GM23338 (cell line): ENCODE data around the gene F13A1. TPM values are rescaled to one million over a fixed set of nuclear protein-coding genes. Genes with fewer than 3 reads are reported as not detected.

Experiments
- ATAC-seq: fragments of 200-7000 bp; cut with Tn5 transposase; 3 replicates; pipeline ENCODE4 v1.9.1; 2020
- DNase-seq: peaks from one replicate; pipeline ENCODE4 v3.0.0-alpha.2; 2015; ENCODE audit warnings: low spot score
- H2AFZ ChIP-seq: fragments of 200-600 bp; sonication (generic); 2 replicates; pipeline ENCODE4 v1.8.0; 2016; ENCODE audit warnings: antibody characterized with exemption, mild to moderate bottlenecking, moderate library complexity
- H3F3A ChIP-seq: fragments of 200-600 bp; sonication (generic); replicated peaks from 2 replicates; pipeline ENCODE4 v1.8.0; 2017; ENCODE audit warnings: antibody characterized with exemption, mixed run types, low read depth
- H3K27ac ChIP-seq: fragments of 200-600 bp; sonication (generic); 2 replicates; pipeline ENCODE4 v1.6.1; 2016; ENCODE audit warnings: low read depth
- H3K27me3 ChIP-seq: fragments of 200-600 bp; sonication (generic); 2 replicates; pipeline ENCODE4 v1.8.0; 2016; ENCODE audit warnings: mild to moderate bottlenecking, mixed run types, moderate library complexity; ENCODE audit not compliant: insufficient read depth
- H3K36me3 ChIP-seq: fragments of 200-600 bp; sonication (generic); 2 replicates; pipeline ENCODE4 v1.8.0; 2016; ENCODE audit warnings: mild to moderate bottlenecking; ENCODE audit not compliant: insufficient read depth
- H3K4me1 ChIP-seq: fragments of 200-600 bp; sonication (generic); 2 replicates; pipeline ENCODE4 v1.8.0; 2016; ENCODE audit warnings: mild to moderate bottlenecking, moderate library complexity; ENCODE audit not compliant: insufficient read depth
- H3K4me2 ChIP-seq: fragments of 200-600 bp; sonication (generic); 2 replicates; pipeline ENCODE4 v1.7.1; 2017; ENCODE audit warnings: mixed run types
- H3K4me3 ChIP-seq: fragments of 200-600 bp; sonication (generic); 2 replicates; pipeline ENCODE4 v1.6.1; 2016; ENCODE audit warnings: mixed run types
- H3K79me2 ChIP-seq: fragments of 200-600 bp; sonication (generic); replicated peaks from 2 replicates; pipeline ENCODE4 v1.8.0; 2017; ENCODE audit warnings: mild to moderate bottlenecking; ENCODE audit not compliant: insufficient read depth
- H3K9me2 ChIP-seq: fragments of 200-600 bp; sonication (generic); 2 replicates; pipeline ENCODE4 v1.8.0; 2017; ENCODE audit not compliant: insufficient read depth
- H4K20me1 ChIP-seq: fragments of 200-600 bp; sonication (generic); replicated peaks from 2 replicates; pipeline ENCODE4 v1.8.0; 2017; ENCODE audit warnings: mild to moderate bottlenecking; ENCODE audit not compliant: insufficient read depth
- H3K27ac Mint-ChIP-seq: 2 replicates; pipeline ENCODE4 v1.8.0; 2020; ENCODE audit warnings: inconsistent platforms, mild to moderate bottlenecking, moderate library complexity, mixed read lengths
- H3K27me3 Mint-ChIP-seq: 3 replicates; pipeline ENCODE4 v1.8.0; 2022; ENCODE audit warnings: low read depth, mild to moderate bottlenecking, moderate library complexity, mixed read lengths, inconsistent platforms; ENCODE audit not compliant: insufficient read depth, poor library complexity
- H3K36me3 Mint-ChIP-seq: 3 replicates; pipeline ENCODE4 v1.8.0; 2021; ENCODE audit warnings: low read depth, mild to moderate bottlenecking, inconsistent platforms, moderate library complexity, mixed read lengths
- H3K4me1 Mint-ChIP-seq: 3 replicates; pipeline ENCODE4 v1.8.0; 2020; ENCODE audit warnings: mild to moderate bottlenecking, inconsistent platforms, mixed read lengths
- H3K4me3 Mint-ChIP-seq: 3 replicates; pipeline ENCODE4 v1.8.0; 2021; ENCODE audit warnings: moderate library complexity, mild to moderate bottlenecking, inconsistent platforms, mixed read lengths
- H3K9me3 Mint-ChIP-seq: 3 replicates; pipeline ENCODE4 v1.8.0; 2020; ENCODE audit warnings: moderate library complexity, mild to moderate bottlenecking, inconsistent platforms, mixed read lengths
- CREB1 ChIP-seq: fragments of 250-450 bp; sonication (Bioruptor Pico); IDR thresholded peaks from 2 replicates; pipeline ENCODE4 v1.5.0; 2020; ENCODE audit warnings: low read depth, mild to moderate bottlenecking, moderate library complexity
- EZH2 ChIP-seq: fragments of 200-600 bp; sonication (generic); IDR thresholded peaks from one replicate; pipeline ENCODE4 v1.8.0; 2017; ENCODE audit warnings: antibody characterized with exemption, mild to moderate bottlenecking, low read depth; ENCODE audit not compliant: unreplicated experiment
- EZH2phosphoT487 ChIP-seq: fragments of 200-600 bp; sonication (generic); IDR thresholded peaks from one replicate; pipeline ENCODE4 v1.8.1; 2018; ENCODE audit warnings: antibody characterized with exemption; ENCODE audit not compliant: unreplicated experiment
- JUNB ChIP-seq: IDR thresholded peaks from one replicate; pipeline ENCODE4 v1.6.1; 2016; ENCODE audit warnings: antibody characterized with exemption; ENCODE audit not compliant: unreplicated experiment
- NANOG ChIP-seq: IDR thresholded peaks from 2 replicates; pipeline ENCODE4 v1.6.1; 2016; ENCODE audit warnings: antibody characterized with exemption, borderline replicate concordance
- POLR2AphosphoS5 ChIP-seq: IDR thresholded peaks from 2 replicates; pipeline ENCODE4 v1.6.1; 2016; ENCODE audit warnings: antibody characterized with exemption, low read depth
- STAT1 ChIP-seq: IDR thresholded peaks from one replicate; pipeline ENCODE4 v1.6.1; 2016; ENCODE audit warnings: antibody characterized with exemption; ENCODE audit not compliant: unreplicated experiment
- ZNF114 ChIP-seq: fragments of 250-450 bp; sonication (Bioruptor Pico); IDR thresholded peaks from 2 replicates; pipeline ENCODE4 v1.5.0; 2020; ENCODE audit warnings: mild to moderate bottlenecking, moderate library complexity
- ZNF331 ChIP-seq: fragments of 250-450 bp; sonication (Bioruptor Pico); IDR thresholded peaks from 2 replicates; pipeline ENCODE4 v1.5.0; 2020; ENCODE audit warnings: low read depth, mild to moderate bottlenecking, moderate library complexity
- polyA plus RNA-seq: library from polyadenylated mRNA; unstranded; fragments of >200 nt; fragmentation: Nextera tagmentation; extraction: Ambion mirVana; gene quantifications from 2 replicates; pipeline ENCODE4 v1.2.1, GENCODE V29; 2016
- total RNA-seq: library from RNA; depleted of rRNA; stranded (reverse); fragments of >200 nt; shearing (Covaris generic); gene quantifications from 2 replicates; pipeline ENCODE4 v1.2.3, GENCODE V29; 2014
- TF ChIP-seq, protein P1 (sequence below), 2 experiments: fragments of 200-600 bp in 1 of 2; sonication (generic) in 1 of 2; conservative IDR thresholded peaks; 2 replicates each; pipeline versions ENCODE4 v1.5.1 to v1.6.1; 2016 to 2017; ENCODE audit warnings: antibody characterized with exemption in 2 of 2, low read depth in 2 of 2, mild to moderate bottlenecking in 2 of 2, moderate library complexity in 1 of 2
- TF ChIP-seq, protein P2 (sequence below): IDR thresholded peaks from one replicate; pipeline ENCODE4 v1.6.1; 2018; ENCODE audit warnings: antibody characterized with exemption; ENCODE audit not compliant: unreplicated experiment
- TF ChIP-seq, protein P3 (sequence below): IDR thresholded peaks from 2 replicates; pipeline ENCODE4 v1.6.1; 2016; ENCODE audit warnings: antibody characterized with exemption
- TF ChIP-seq, protein P4 (sequence below): fragments of 250-450 bp; sonication (Bioruptor Pico); IDR thresholded peaks from 2 replicates; pipeline ENCODE4 v1.5.0; 2020; ENCODE audit warnings: mild to moderate bottlenecking, moderate library complexity

Gene F13A1
- total and polyA plus RNA-seq, 2 experiments from 2014 or later: 0.31 to 0.32 TPM

DNA sequence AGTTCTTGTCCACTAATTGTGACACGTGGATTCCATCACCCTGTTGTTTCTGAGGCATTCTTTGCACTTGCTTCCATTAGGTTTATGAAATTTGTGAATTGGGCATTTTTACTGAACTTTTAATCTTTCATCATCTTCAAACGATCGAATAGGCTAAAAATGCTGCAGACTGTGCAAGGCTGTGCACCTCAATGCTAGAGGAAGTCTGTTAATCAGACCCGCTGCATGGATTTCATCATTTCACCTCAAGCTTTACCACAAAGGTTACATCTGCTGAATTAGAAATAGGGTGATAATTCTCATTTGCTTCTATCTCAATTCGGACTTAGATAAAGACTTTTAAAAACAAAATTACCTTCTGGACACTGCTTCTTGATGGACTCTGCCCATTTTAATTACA, 27.8 kb upstream of the F13A1 start:
- no peaks in the 10 kb centered on the region; the same call in 2 of the 3 replicates for H3K9me3 Mint-ChIP-seq
- DNase-seq: no peak
- no peak overlapping the region for H3K4me3 ChIP-seq
- no peaks in the 10 kb centered on the region for H3K4me1 Mint-ChIP-seq
- H3K79me2 ChIP-seq: no peaks in the 10 kb centered on the region
- H3F3A ChIP-seq: no peaks in the 10 kb centered on the region
- H3K36me3 Mint-ChIP-seq: no peaks in the 10 kb centered on the region
- no peaks in the 10 kb centered on the region for H3K36me3 ChIP-seq
- no peaks in the 10 kb centered on the region for H3K27me3 ChIP-seq
- no peaks in the 10 kb centered on the region for H3K27me3 Mint-ChIP-seq
- TF ChIP-seq JUNB (no peak), ZNF331 (no peak), EZH2phosphoT487 (no peak), POLR2AphosphoS5 (no peak), ZNF114 (no peak), NANOG (no peak), EZH2 (no peak), STAT1 (no peak), CREB1 (no peak)
- TF ChIP-seq, protein P1, sequence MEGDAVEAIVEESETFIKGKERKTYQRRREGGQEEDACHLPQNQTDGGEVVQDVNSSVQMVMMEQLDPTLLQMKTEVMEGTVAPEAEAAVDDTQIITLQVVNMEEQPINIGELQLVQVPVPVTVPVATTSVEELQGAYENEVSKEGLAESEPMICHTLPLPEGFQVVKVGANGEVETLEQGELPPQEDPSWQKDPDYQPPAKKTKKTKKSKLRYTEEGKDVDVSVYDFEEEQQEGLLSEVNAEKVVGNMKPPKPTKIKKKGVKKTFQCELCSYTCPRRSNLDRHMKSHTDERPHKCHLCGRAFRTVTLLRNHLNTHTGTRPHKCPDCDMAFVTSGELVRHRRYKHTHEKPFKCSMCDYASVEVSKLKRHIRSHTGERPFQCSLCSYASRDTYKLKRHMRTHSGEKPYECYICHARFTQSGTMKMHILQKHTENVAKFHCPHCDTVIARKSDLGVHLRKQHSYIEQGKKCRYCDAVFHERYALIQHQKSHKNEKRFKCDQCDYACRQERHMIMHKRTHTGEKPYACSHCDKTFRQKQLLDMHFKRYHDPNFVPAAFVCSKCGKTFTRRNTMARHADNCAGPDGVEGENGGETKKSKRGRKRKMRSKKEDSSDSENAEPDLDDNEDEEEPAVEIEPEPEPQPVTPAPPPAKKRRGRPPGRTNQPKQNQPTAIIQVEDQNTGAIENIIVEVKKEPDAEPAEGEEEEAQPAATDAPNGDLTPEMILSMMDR (conservative IDR thresholded peaks at IDR 0.05; ENCODE audit: low read depth in 2 of 2): no peak
- TF ChIP-seq, protein P2, sequence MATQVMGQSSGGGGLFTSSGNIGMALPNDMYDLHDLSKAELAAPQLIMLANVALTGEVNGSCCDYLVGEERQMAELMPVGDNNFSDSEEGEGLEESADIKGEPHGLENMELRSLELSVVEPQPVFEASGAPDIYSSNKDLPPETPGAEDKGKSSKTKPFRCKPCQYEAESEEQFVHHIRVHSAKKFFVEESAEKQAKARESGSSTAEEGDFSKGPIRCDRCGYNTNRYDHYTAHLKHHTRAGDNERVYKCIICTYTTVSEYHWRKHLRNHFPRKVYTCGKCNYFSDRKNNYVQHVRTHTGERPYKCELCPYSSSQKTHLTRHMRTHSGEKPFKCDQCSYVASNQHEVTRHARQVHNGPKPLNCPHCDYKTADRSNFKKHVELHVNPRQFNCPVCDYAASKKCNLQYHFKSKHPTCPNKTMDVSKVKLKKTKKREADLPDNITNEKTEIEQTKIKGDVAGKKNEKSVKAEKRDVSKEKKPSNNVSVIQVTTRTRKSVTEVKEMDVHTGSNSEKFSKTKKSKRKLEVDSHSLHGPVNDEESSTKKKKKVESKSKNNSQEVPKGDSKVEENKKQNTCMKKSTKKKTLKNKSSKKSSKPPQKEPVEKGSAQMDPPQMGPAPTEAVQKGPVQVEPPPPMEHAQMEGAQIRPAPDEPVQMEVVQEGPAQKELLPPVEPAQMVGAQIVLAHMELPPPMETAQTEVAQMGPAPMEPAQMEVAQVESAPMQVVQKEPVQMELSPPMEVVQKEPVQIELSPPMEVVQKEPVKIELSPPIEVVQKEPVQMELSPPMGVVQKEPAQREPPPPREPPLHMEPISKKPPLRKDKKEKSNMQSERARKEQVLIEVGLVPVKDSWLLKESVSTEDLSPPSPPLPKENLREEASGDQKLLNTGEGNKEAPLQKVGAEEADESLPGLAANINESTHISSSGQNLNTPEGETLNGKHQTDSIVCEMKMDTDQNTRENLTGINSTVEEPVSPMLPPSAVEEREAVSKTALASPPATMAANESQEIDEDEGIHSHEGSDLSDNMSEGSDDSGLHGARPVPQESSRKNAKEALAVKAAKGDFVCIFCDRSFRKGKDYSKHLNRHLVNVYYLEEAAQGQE: no peak
- TF ChIP-seq, protein P3, sequence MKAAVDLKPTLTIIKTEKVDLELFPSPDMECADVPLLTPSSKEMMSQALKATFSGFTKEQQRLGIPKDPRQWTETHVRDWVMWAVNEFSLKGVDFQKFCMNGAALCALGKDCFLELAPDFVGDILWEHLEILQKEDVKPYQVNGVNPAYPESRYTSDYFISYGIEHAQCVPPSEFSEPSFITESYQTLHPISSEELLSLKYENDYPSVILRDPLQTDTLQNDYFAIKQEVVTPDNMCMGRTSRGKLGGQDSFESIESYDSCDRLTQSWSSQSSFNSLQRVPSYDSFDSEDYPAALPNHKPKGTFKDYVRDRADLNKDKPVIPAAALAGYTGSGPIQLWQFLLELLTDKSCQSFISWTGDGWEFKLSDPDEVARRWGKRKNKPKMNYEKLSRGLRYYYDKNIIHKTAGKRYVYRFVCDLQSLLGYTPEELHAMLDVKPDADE: no peak
- TF ChIP-seq, protein P4, sequence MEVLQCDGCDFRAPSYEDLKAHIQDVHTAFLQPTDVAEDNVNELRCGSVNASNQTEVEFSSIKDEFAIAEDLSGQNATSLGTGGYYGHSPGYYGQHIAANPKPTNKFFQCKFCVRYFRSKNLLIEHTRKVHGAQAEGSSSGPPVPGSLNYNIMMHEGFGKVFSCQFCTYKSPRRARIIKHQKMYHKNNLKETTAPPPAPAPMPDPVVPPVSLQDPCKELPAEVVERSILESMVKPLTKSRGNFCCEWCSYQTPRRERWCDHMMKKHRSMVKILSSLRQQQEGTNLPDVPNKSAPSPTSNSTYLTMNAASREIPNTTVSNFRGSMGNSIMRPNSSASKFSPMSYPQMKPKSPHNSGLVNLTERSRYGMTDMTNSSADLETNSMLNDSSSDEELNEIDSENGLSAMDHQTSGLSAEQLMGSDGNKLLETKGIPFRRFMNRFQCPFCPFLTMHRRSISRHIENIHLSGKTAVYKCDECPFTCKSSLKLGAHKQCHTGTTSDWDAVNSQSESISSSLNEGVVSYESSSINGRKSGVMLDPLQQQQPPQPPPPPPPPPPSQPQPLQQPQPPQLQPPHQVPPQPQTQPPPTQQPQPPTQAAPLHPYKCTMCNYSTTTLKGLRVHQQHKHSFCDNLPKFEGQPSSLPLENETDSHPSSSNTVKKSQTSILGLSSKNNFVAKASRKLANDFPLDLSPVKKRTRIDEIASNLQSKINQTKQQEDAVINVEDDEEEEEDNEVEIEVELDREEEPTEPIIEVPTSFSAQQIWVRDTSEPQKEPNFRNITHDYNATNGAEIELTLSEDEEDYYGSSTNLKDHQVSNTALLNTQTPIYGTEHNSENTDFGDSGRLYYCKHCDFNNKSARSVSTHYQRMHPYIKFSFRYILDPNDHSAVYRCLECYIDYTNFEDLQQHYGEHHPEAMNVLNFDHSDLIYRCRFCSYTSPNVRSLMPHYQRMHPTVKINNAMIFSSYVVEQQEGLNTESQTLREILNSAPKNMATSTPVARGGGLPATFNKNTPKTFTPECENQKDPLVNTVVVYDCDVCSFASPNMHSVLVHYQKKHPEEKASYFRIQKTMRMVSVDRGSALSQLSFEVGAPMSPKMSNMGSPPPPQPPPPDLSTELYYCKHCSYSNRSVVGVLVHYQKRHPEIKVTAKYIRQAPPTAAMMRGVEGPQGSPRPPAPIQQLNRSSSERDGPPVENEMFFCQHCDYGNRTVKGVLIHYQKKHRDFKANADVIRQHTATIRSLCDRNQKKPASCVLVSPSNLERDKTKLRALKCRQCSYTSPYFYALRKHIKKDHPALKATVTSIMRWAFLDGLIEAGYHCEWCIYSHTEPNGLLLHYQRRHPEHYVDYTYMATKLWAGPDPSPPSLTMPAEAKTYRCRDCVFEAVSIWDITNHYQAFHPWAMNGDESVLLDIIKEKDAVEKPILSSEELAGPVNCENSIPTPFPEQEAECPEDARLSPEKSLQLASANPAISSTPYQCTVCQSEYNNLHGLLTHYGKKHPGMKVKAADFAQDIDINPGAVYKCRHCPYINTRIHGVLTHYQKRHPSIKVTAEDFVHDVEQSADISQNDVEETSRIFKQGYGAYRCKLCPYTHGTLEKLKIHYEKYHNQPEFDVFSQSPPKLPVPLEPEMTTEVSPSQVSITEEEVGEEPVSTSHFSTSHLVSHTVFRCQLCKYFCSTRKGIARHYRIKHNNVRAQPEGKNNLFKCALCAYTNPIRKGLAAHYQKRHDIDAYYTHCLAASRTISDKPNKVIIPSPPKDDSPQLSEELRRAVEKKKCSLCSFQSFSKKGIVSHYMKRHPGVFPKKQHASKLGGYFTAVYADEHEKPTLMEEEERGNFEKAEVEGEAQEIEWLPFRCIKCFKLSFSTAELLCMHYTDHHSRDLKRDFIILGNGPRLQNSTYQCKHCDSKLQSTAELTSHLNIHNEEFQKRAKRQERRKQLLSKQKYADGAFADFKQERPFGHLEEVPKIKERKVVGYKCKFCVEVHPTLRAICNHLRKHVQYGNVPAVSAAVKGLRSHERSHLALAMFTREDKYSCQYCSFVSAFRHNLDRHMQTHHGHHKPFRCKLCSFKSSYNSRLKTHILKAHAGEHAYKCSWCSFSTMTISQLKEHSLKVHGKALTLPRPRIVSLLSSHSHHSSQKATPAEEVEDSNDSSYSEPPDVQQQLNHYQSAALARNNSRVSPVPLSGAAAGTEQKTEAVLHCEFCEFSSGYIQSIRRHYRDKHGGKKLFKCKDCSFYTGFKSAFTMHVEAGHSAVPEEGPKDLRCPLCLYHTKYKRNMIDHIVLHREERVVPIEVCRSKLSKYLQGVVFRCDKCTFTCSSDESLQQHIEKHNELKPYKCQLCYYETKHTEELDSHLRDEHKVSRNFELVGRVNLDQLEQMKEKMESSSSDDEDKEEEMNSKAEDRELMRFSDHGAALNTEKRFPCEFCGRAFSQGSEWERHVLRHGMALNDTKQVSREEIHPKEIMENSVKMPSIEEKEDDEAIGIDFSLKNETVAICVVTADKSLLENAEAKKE (CRISPR knock-in tag): no peak
- H3K27ac Mint-ChIP-seq: no peak overlapping the region
- no peaks in the 10 kb centered on the region for H3K4me1 ChIP-seq
- H3K4me2 ChIP-seq: no peak overlapping the region
- no peaks in the 10 kb centered on the region for H3K9me2 ChIP-seq
- ATAC-seq: no peak
- H4K20me1 ChIP-seq: no peaks in the 10 kb centered on the region
- H3K27ac ChIP-seq: no peak overlapping the region
- no peak overlapping the region for H3K4me3 Mint-ChIP-seq
- no peak overlapping the region for H2AFZ ChIP-seq
